HG02588 (cell line): Measurements from ENCODE around the gene EGFLAM.

Experiments
- ATAC-seq: cut with Tn5 transposase; IDR thresholded peaks from one replicate; pipeline ENCODE4 v1.9.1; 2021; ENCODE audit warnings: mild to moderate bottlenecking, moderate library complexity; ENCODE audit not compliant: unreplicated experiment

The EGFLAM gene

GRCh38 chr5:38445374-38446028 lies 187.1 kb downstream of the EGFLAM start:
- ATAC-seq = no peak

DNA sequence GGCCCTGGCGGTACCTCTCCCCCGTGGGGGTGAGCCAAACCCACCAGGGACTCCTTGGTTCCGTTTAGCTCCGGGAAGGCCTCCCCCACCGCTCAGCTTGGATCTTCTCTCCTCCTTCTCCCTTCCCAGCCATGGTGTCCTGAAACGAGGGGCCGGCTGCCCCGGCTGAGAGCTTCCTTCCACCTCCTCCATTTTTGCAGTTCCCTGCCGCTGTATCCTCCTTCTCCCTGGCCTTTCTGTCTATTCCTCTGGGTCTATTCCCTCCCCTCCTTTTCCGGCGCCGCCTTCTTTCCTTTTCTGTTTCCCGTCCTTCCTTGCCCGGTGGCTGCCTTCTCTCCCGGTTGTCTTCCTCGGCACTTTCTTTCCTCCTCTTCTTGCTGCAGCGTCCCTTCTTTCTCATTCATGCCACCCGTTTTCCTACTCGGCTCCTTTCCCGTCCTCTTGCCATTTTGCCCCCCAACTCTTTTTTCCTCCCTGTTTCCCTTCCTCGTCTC lies 187.7 kb downstream of the EGFLAM start:
- ATAC-seq = no peak

- ATAC-seq = no peak
Observed at GRCh38 chr5:38447056-38447455, 188.7 kb downstream of the EGFLAM start.

DNA sequence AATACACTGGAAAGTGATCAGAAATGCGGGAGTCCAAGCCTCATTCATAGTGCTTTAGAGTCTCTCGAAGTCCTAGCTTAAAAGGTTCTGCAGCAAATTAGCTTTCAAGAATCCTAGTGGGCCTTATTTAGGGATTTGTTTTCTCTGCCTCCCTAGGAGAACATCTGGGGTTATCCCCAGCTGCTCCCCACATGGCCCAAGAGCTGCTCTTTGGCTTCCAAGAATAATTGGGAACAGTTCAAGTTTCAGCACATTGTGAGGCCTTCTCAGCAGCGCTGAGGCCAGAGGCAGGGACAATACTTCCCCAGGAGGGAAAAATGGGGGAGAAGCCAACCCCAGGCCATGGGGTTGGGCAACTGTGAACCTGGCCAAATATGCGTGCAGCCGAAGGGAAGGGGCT lies 189.4 kb downstream of the EGFLAM start:
- no peak for ATAC-seq

DNA sequence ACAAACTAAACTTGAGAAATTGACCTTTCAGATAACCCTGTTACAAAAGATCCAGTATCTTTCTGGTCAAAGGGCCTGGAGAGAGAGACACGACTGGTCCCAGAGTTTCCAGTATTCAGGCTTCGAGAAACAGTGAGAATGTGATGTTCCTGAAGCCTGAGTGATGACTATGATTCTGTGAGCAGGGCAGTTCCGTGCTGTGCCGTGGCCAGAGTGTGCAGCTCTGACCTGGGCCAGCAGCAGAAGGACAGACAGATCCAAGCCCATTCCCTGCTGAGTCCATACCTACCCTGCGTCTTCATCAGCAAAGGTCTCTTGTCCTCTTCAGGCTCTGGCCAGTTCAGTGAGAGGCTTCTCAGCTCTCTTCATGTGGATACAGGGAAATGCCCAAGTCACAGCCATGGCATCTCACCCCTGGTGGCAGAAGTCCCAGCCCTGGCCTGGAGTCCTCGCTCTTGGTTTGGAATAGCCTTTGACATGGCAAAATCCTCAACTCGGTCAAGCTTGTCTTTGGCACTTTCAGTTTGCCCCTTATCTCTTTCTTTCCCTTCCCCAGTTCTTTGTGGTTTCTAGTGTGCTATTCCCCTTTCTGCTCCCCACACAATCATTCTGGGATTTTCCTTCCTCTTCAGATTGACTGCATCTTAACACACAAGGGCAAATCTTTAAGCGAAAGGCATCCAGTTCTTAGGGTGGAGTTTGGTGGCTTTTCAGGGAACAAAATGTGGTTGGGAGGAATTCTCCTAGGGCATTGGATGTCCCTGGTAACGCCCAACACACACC lies 190.4 kb downstream of the EGFLAM start:
- ATAC-seq = no peak

GRCh38 chr5:38450627-38451026 lies 192.3 kb downstream of the EGFLAM start:
- no peak for ATAC-seq

DNA sequence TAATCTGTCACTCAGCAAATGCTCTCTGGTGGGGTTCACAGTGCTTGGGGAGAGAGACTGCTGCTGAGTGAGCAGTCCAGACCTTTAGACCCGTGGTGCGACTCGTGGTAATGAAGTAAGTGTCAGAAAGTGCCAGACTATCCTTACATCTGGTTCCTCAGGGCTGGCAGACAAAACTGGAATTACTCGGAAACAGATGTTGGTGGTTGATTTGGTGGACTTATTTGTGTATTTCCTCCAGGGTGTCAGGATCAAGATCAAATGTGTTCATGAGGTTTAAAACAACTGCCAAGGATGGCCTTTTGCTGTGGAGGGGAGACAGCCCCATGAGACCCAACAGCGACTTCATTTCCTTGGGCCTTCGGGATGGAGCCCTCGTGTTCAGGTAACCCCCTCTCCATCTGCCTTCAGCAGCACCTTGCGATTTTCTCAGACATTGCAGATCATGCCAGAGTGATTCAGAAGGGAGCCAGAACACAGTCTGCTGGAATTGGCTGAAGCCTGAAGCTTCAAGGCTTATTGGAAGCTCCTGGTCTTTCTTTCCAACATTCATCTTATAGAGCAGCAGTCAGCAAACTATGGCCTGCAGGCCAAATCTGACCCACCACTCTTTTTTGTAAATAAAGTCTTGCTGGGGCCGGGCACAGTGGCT lies 192.8 kb downstream of the EGFLAM start:
- ATAC-seq = no peak

DNA sequence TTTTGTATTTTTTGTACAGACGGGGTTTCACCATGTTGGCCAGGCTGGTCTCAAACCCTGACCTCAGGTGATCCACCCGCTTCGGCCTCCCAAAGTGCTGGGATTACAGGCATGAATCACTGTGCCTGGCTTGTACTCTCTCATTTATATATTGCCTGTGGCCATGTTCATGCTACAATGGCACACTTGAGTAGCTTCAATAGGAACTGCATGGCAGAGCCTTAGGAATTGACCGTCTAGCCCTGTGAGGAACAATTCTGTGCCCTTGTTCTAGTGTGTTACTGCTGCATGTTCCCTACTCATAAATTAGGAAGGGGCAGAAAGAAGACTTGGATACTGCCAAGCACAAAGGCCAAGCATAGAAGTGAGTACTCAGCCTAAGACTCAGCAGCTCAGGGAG lies 193.8 kb downstream of the EGFLAM start:
- ATAC-seq = no peak

DNA sequence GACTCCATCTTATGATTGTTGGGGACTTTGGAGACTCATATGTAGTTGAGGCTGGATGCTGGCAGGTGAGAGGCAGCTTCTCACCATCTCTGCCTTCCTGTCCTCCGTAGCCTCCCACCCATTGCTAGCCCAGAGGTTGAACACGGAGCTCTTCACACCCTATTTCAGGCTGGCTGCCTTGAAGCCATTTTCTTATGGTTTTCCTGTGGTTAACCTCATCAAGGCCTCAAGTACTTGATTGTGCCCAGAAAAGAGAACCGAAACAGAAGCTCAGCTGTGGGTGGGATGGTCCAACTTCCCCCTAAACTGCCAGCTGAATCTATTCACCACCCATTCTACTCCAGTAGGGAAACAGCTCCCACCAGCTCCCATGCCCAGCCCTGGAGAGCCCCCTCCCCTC lies 195.1 kb downstream of the EGFLAM start:
- ATAC-seq = peak; percentile 99

DNA sequence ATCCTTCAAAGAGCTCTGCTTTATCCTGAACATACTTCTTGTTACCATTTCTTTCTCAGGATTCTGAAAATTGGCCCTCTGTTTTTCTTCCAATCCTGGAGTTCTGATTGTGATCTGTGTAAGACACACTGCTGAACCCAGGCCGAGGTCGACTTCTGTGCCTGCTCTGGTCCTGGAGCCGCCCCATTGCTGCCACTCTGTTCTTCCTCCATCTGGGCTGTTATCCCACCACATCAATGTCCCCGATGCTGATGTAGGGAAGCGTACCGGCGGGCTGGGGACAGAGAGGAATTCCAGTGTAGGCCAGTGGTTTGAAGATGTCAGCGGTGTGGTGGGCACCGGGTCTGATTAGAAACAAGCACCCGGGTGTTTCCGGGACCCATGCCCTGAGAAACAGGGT lies 195.6 kb downstream of the EGFLAM start:
- ATAC-seq = no peak

GRCh38 chr5:38455796-38456330 lies 197.5 kb downstream of the EGFLAM start:
- peak; percentile 38 for ATAC-seq

GRCh38 chr5:38456657-38457399 lies 198.5 kb downstream of the EGFLAM start:
- ATAC-seq = no peak

DNA sequence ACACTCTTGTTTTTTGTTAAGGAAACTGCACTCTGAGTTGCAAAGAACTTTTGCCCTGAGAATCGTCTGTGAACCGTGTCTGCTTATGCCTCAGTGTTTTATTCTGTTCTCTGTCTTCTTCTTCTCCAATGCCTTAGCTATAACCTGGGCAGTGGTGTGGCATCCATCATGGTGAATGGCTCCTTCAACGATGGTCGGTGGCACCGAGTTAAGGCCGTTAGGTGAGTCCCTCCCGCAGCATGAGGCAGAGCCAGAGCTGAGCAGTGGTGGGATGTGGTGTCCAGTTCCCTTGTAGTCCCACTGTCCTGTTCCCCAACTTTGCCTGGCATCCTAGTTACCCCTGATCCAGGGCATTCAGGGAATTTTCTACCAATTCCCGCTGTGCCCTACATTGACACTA lies 199.8 kb downstream of the EGFLAM start:
- ATAC-seq = no peak

GRCh38 chr5:38462976-38463633 lies 204.7 kb downstream of the EGFLAM start:
- ATAC-seq = no peak

- ATAC-seq = no peak
Observed at GRCh38 chr5:38463634-38464521, 205.5 kb downstream of the EGFLAM start.

DNA sequence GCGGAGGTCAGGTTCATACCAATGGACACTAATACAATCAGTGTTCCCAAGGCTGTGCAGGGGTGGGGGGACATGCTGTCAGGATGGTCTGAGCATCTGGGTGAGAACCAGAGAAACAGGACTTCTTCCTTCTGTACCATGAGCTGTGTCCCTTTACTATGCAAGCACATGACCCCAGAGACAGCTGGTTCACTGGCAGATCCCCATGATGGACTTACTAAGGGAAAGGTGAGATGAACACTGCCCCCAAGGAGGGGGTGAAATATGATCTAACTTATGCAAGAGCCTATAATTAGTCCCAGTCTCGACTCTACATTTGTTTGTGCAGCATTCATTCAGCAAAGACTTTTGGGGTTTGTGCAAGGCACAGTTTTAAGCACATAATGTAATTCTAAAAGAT lies 206.7 kb downstream of the EGFLAM start:
- no peak for ATAC-seq

- no peak for ATAC-seq
Observed at GRCh38 chr5:38465702-38466423, 207.5 kb downstream of the EGFLAM start.

DNA sequence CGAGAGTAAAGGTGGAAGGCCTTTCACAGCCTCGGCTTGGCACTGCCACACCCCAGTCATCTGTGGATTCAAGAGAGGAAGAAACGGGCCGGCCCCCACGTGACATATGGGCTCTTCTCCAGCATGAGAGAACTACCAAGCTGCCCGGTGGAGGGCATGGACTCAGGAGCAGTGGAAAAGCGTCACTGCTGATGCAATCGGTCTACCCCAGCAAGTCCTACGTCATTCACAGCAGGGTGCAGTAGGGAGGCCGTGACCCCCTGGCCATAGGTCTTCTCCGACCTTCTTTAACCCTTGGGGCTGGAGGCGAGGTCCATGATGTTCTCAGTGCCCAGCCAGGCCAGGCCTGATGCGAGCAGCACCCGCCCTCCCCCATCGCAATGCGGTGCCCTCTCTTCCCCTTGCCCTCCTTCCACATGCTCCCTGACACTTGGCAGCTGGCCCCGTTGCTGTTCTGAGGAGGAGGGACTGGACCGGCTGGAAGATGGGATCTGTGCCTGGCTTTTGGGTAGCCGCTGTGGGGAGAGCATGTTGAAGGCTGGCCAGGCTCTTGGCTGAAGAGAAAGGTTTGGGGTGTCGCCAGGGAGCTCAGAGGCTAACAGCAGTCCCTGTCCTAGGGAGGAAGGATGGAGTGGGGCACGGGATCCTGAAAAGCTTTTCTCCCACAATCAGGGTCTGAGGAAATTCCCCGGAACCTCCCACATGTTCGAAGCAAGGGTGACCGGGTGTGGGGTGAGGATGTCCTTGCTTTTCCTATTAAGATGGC lies 208.2 kb downstream of the EGFLAM start:
- no peak for ATAC-seq
